Mesenchymal stem cell (in vitro differentiated cells and primary cell): ENCODE data around the gene DAAM2.

ENCODE experiments used
- DNase-seq: peaks from one replicate; pipeline ENCODE4 v3.0.0-alpha.2; 2013
- H2AFZ ChIP-seq: one replicate; pipeline ENCODE4 v1.6.1; 2013; ENCODE audit warnings: low read depth, mild to moderate bottlenecking, control low read depth, inconsistent platforms, low read length, moderate library complexity
- H2AK5ac ChIP-seq: 2 replicates; pipeline ENCODE4 v1.6.1; 2013; ENCODE audit warnings: low read length, moderate library complexity, mild to moderate bottlenecking, inconsistent platforms; ENCODE audit not compliant: severe bottlenecking
- H2BK120ac ChIP-seq: one replicate; pipeline ENCODE4 v1.6.1; 2013; ENCODE audit warnings: low read depth, mild to moderate bottlenecking, inconsistent platforms, low read length, moderate library complexity
- H2BK12ac ChIP-seq, 2 experiments: one replicate each; pipeline ENCODE4 v1.6.1; 2013; ENCODE audit warnings: inconsistent platforms in 2 of 2, low read length in 2 of 2, mild to moderate bottlenecking in 2 of 2, moderate library complexity in 2 of 2, control low read depth in 1 of 2
- H2BK15ac ChIP-seq: one replicate; pipeline ENCODE4 v1.6.1; 2013; ENCODE audit warnings: mild to moderate bottlenecking, low read depth, inconsistent platforms; ENCODE audit not compliant: poor library complexity, severe bottlenecking
- H2BK5ac ChIP-seq: 2 replicates; pipeline ENCODE4 v1.6.1; 2013; ENCODE audit warnings: low read depth, mild to moderate bottlenecking, low read length, control low read depth, inconsistent platforms; ENCODE audit not compliant: poor library complexity, severe bottlenecking
- H3K14ac ChIP-seq, 2 experiments: one replicate each; pipeline ENCODE4 v1.6.1; 2013; ENCODE audit warnings: inconsistent platforms in 2 of 2, low read length in 2 of 2, control low read depth in 1 of 2, mild to moderate bottlenecking in 1 of 2, moderate library complexity in 1 of 2
- H3K18ac ChIP-seq, 2 experiments: one replicate each; pipeline ENCODE4 v1.6.1; 2013; ENCODE audit warnings: inconsistent platforms in 2 of 2, low read length in 2 of 2, control low read depth in 1 of 2, low read depth in 1 of 2, mild to moderate bottlenecking in 1 of 2
- H3K23ac ChIP-seq, 2 experiments: one replicate each; pipeline ENCODE4 v1.6.1; 2013; ENCODE audit warnings: inconsistent platforms in 2 of 2, low read length in 2 of 2, mild to moderate bottlenecking in 2 of 2, moderate library complexity in 2 of 2, control low read depth in 1 of 2
- H3K27ac ChIP-seq: 2 replicates; pipeline ENCODE4 v1.5.1; 2013; ENCODE audit warnings: mild to moderate bottlenecking, moderate library complexity, low read length, control low read depth, inconsistent platforms; ENCODE audit not compliant: poor library complexity, severe bottlenecking
- H3K27me3 ChIP-seq, 2 experiments: 2 replicates each; pipeline versions ENCODE4 v1.6.1 to v1.7.0; 2013; ENCODE audit warnings: low read length in 2 of 2, mild to moderate bottlenecking in 2 of 2, moderate library complexity in 2 of 2, control low read depth in 1 of 2, inconsistent platforms in 1 of 2; ENCODE audit not compliant: control insufficient read depth in 1 of 2, insufficient read depth in 1 of 2
- H3K36me3 ChIP-seq, 2 experiments: 2 replicates each; pipeline versions ENCODE4 v1.6.1 to v1.7.0; 2013; ENCODE audit warnings: low read length in 2 of 2, control low read depth in 1 of 2, inconsistent platforms in 1 of 2, low read depth in 1 of 2, mild to moderate bottlenecking in 1 of 2; ENCODE audit not compliant: insufficient read depth in 2 of 2, control insufficient read depth in 1 of 2
- H3K4ac ChIP-seq, 2 experiments: one replicate each; pipeline ENCODE4 v1.6.1; 2013; ENCODE audit warnings: inconsistent platforms in 2 of 2, low read length in 2 of 2, mild to moderate bottlenecking in 2 of 2, moderate library complexity in 2 of 2, control low read depth in 1 of 2, low read depth in 1 of 2
- H3K4me1 ChIP-seq: 2 replicates; pipeline ENCODE4 v1.6.1; 2013; ENCODE audit warnings: low read depth, low read length, control low read depth; ENCODE audit not compliant: control insufficient read depth, insufficient read depth
- H3K4me2 ChIP-seq: 2 replicates; pipeline ENCODE4 v1.6.1; 2013; ENCODE audit warnings: low read length, mild to moderate bottlenecking, inconsistent platforms; ENCODE audit not compliant: poor library complexity, severe bottlenecking
- H3K4me3 ChIP-seq, 2 experiments: 2 replicates each; pipeline versions ENCODE4 v1.5.1 to v1.7.0; 2013; ENCODE audit warnings: low read length in 2 of 2, mild to moderate bottlenecking in 2 of 2, control low read depth in 1 of 2, low read depth in 1 of 2; ENCODE audit not compliant: insufficient read depth in 1 of 2
- H3K79me1 ChIP-seq: replicated peaks from 2 replicates; pipeline ENCODE4 v1.6.1; 2013; ENCODE audit warnings: mild to moderate bottlenecking, control low read depth, low read length, inconsistent platforms; ENCODE audit not compliant: poor library complexity, severe bottlenecking
- H3K9ac ChIP-seq: 2 replicates; pipeline ENCODE4 v1.7.0; 2013; ENCODE audit warnings: mild to moderate bottlenecking, low read length, moderate library complexity
- H3K9me3 ChIP-seq: 2 replicates; pipeline ENCODE4 v1.7.0; 2013; ENCODE audit warnings: mild to moderate bottlenecking, low read length; ENCODE audit not compliant: control insufficient read depth
- H4K8ac ChIP-seq: one replicate; pipeline ENCODE4 v1.6.1; 2013; ENCODE audit warnings: inconsistent platforms, mild to moderate bottlenecking, low read length, moderate library complexity
- H4K91ac ChIP-seq: one replicate; pipeline ENCODE4 v1.6.1; 2013; ENCODE audit warnings: mild to moderate bottlenecking, low read length, inconsistent platforms
- WGBS: methylation state at CpG from one replicate; pipeline ENCODE4 v1.1.7; 2013; ENCODE audit warnings: mixed read lengths; 5-methylcytosine and 5-hydroxymethylcytosine counted together

The DAAM2 gene

DNA sequence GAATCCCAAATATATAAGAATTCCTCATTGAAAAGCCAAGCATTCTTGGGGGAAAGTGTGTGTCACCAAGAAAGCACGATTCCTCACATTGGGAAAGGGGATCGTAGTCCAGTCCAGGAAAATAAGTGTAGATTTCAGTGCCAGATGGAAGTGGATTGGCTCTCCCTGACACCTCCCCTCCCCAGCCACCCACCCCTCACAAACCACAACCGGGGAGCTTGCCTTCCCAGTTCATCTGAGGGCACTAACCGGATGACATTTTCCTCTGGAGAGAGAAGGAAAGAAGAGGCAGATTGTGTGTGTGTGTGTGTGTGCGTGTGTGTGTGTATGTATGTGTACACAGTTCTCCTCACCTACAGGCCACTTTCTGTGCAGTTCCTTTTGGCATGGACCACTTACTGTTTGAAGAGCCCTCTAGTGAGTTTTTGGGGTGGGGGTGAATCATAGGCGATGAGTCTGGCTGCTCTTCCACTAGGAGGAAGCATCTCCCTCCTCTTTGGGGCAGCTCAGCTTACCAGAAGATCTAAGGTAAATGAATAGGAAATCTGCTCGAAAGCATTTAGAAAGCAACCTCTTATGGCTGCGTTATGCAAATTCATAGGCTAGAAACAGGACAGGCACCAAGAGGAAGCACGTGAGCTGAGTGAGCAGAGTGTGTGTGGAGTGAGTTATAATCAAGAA is 20.8 kb downstream of the DAAM2 start:
- H2BK12ac ChIP-seq, result peak overlapping the region in 1 of 2 experiments; percentile 11
- H2AK5ac ChIP-seq, result no peak overlapping the region
- no peak overlapping the region for H2BK120ac ChIP-seq
- H3K9me3 ChIP-seq, result no peaks in the 10 kb centered on the region
- H4K91ac ChIP-seq, result no peak overlapping the region
- H2AFZ ChIP-seq, result no peak overlapping the region
- peak overlapping the region; percentile 66 for H3K9ac ChIP-seq
- H2BK15ac ChIP-seq, result no peak overlapping the region
- no peak overlapping the region for H3K14ac ChIP-seq
- peak overlapping the region in 1 of 2 experiments; percentile 46 for H3K4me3 ChIP-seq
- H3K4ac ChIP-seq, result no peak overlapping the region
- H3K27ac ChIP-seq, result no peak overlapping the region
- H4K8ac ChIP-seq, result peak overlapping the region; percentile 27
- H3K4me1 ChIP-seq, result peaks cover 3% of the 10 kb centered on the region
- H3K79me1 ChIP-seq, result peaks cover 12% of the 10 kb centered on the region
- no peaks in the 10 kb centered on the region for H3K36me3 ChIP-seq
- H3K4me2 ChIP-seq, result no peak overlapping the region
- no peak overlapping the region for H3K18ac ChIP-seq
- WGBS, result 59% methylated on average over 7 of the region's 9 CpGs
- H2BK5ac ChIP-seq, result no peak overlapping the region
- H3K23ac ChIP-seq, result no peak overlapping the region
- DNase-seq, result peak; percentile 79
- H3K27me3 ChIP-seq, result no peaks in the 10 kb centered on the region

DNA sequence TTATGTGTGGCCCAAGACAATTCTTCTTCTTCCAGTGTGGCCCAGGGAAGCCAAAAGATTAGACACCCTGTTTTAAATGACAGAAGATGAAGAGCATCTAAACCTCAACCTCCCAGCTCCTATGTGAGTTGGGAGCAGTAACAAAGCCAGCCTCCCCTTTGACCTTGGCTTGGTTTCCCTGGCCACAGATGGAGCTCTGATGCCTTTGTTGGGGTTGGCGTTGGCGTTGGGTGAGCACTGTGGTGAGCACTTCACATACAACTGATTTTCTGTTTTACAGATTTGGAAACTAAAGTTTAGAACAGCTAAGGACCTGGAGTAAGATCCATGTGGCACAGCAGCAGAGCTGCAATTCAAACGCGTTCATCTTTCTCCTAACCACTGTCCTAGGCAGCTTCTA is 22.1 kb downstream of the DAAM2 start:
- no peaks in the 10 kb centered on the region for H3K9me3 ChIP-seq
- no peak overlapping the region for H3K4me2 ChIP-seq
- no peak overlapping the region for H2BK5ac ChIP-seq
- no peaks in the 10 kb centered on the region for H3K36me3 ChIP-seq
- no peak overlapping the region for H3K23ac ChIP-seq
- H2AFZ ChIP-seq, result no peak overlapping the region
- H2BK15ac ChIP-seq, result no peak overlapping the region
- H3K27ac ChIP-seq, result no peak overlapping the region
- H3K27me3 ChIP-seq, result no peaks in the 10 kb centered on the region
- no peak for DNase-seq
- no peak overlapping the region for H2BK120ac ChIP-seq
- H3K18ac ChIP-seq, result peak overlapping the region in 1 of 2 experiments; percentile 18
- no peak overlapping the region for H3K14ac ChIP-seq
- H3K4me1 ChIP-seq, result peaks cover 6% of the 10 kb centered on the region
- H3K9ac ChIP-seq, result no peak overlapping the region
- no peak overlapping the region for H3K4me3 ChIP-seq
- 100% methylated on average over 4 of the region's 4 CpGs for whole genome bisulfite sequencing
- H4K8ac ChIP-seq, result peak overlapping the region; percentile 52
- H3K4ac ChIP-seq, result no peak overlapping the region
- H2AK5ac ChIP-seq, result no peak overlapping the region
- H3K79me1 ChIP-seq, result peaks cover 10% of the 10 kb centered on the region
- H4K91ac ChIP-seq, result no peak overlapping the region
- H2BK12ac ChIP-seq, result no peak overlapping the region

DNA sequence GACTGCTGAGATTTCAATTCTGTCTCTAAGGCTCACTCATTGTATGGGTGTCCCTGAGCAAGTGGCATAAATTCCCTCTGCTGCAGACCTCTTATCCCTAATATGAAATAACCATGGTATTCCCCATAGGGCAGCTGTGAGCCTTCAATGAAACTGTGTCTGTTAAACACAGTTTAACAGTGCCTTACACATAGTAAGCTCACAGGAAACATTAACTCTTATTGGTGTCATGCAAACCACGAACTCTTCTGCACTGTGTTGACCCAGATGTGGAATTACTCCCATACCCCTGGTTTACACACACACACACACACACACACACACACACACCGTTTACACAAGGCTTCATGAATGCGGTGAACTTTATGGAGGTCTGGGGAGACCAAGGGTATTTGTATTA is 23.2 kb downstream of the DAAM2 start:
- Histone ChIP-seq H4K8ac (no peak overlapping the region), H3K9me3 (no peaks in the 10 kb centered on the region), H3K79me1 (peaks cover 9% of the 10 kb centered on the region), H3K14ac (no peak overlapping the region), H2AFZ (no peak overlapping the region), H2BK12ac (no peak overlapping the region), H3K27me3 (no peaks in the 10 kb centered on the region), H3K4me1 (peaks cover 6% of the 10 kb centered on the region), H3K18ac (no peak overlapping the region), H3K9ac (no peak overlapping the region), H2BK15ac (no peak overlapping the region), H3K23ac (no peak overlapping the region), H4K91ac (no peak overlapping the region), H2BK120ac (no peak overlapping the region), H2AK5ac (no peak overlapping the region), H3K36me3 (no peaks in the 10 kb centered on the region), H3K4ac (no peak overlapping the region), H3K4me3 (no peak overlapping the region), H2BK5ac (no peak overlapping the region), H3K27ac (no peak overlapping the region), H3K4me2 (no peak overlapping the region)
- 30% methylated on average over 1 of the region's 3 CpGs for WGBS
- DNase-seq, result no peak

- no peaks in the 10 kb centered on the region for H3K27me3 ChIP-seq
- DNase-seq, result peak; percentile 40
- H2BK15ac ChIP-seq, result no peak overlapping the region
- H3K4me2 ChIP-seq, result no peak overlapping the region
- no peaks in the 10 kb centered on the region for H3K9me3 ChIP-seq
- no peak overlapping the region for H2BK12ac ChIP-seq
- no peak overlapping the region for H3K9ac ChIP-seq
- H3K4me3 ChIP-seq, result no peak overlapping the region
- no peak overlapping the region for H2BK5ac ChIP-seq
- H3K36me3 ChIP-seq, result no peaks in the 10 kb centered on the region
- WGBS, result 84% methylated on average over 7 of the region's 7 CpGs
- H2AFZ ChIP-seq, result no peak overlapping the region
- H2AK5ac ChIP-seq, result no peak overlapping the region
- H3K79me1 ChIP-seq, result peaks cover 8% of the 10 kb centered on the region
- peak overlapping the region in 1 of 2 experiments; percentile 54 for H3K18ac ChIP-seq
- peaks cover 8% of the 10 kb centered on the region for H3K4me1 ChIP-seq
- H4K91ac ChIP-seq, result no peak overlapping the region
- no peak overlapping the region for H3K23ac ChIP-seq
- H3K27ac ChIP-seq, result no peak overlapping the region
- H4K8ac ChIP-seq, result no peak overlapping the region
- no peak overlapping the region for H3K14ac ChIP-seq
- H3K4ac ChIP-seq, result no peak overlapping the region
- H2BK120ac ChIP-seq, result no peak overlapping the region
Measured at GRCh38 chr6:39816747-39817146, 24.6 kb downstream of the DAAM2 start.
